NCI-H526 treated with DMSO at 0.1 percent for 48 hours (cell line): ENCODE measurements around the gene ISY1.
"Not testable (repeated sequence)": the region's sequence is repeated elsewhere in the genome, so short reads cannot be mapped to it uniquely, and the experiment has no call there.

Experiments used
- DNase-seq: peaks from one replicate; lab custom pipeline; 2025; lab: John Stamatoyannopoulos, UW

Gene ISY1

GRCh38 chr3:129166579-129167332 is 5.9 kb upstream of the ISY1 start:
- no peak for DNase-seq

- DNase-seq: not testable (repeated sequence)
These were observed 4.7 kb upstream of the ISY1 start for GRCh38 chr3:129165594-129165993.

GRCh38 chr3:129164500-129164899 is 3.6 kb upstream of the ISY1 start:
- DNase-seq: no peak

GRCh38 chr3:129162729-129163579 is 2.1 kb upstream of the ISY1 start:
- DNase-seq: no peak

GRCh38 chr3:129161860-129162271 is 1.0 kb upstream of the ISY1 start:
- peak; percentile 52 for DNase-seq

- no peak for DNase-seq
These were observed 16.1 kb downstream of the ISY1 start for GRCh38 chr3:129144786-129145185.

- DNase-seq: not testable (repeated sequence)
These were observed 19.9 kb downstream of the ISY1 start for GRCh38 chr3:129141011-129141410.

GRCh38 chr3:129139911-129140310 is 21.0 kb downstream of the ISY1 start:
- DNase-seq: no peak

GRCh38 chr3:129136275-129136674 is 24.6 kb downstream of the ISY1 start:
- not testable (repeated sequence) for DNase-seq

GRCh38 chr3:129132097-129132866 is 28.6 kb downstream of the ISY1 start:
- DNase-seq: no peak

- no peak for DNase-seq
These were observed 29.3 kb downstream of the ISY1 start for GRCh38 chr3:129131465-129132088.

- DNase-seq: no peak
These were observed 30.5 kb downstream of the ISY1 start for GRCh38 chr3:129130291-129130813.

- no peak for DNase-seq
These were observed 32.3 kb downstream of the ISY1 start for GRCh38 chr3:129128357-129129155.

- DNase-seq: no peak
These were observed 34.1 kb downstream of the ISY1 start for GRCh38 chr3:129126726-129127280.

GRCh38 chr3:129123314-129124060 is 37.4 kb downstream of the ISY1 start:
- peak; percentile 51 for DNase-seq

- DNase-seq: no peak
These were observed 38.4 kb downstream of the ISY1 start for GRCh38 chr3:129122412-129123011.

- DNase-seq: peak; percentile 87
These were observed 39.0 kb downstream of the ISY1 start, which contains the start of gene RAB43 for GRCh38 chr3:129121792-129122411. RAB43 (minus strand) TSS chr3:129121804; CDS start chr3:129121489, 315 bp downstream.

- DNase-seq: no peak
These were observed 39.7 kb downstream of the ISY1 start for GRCh38 chr3:129121016-129121791.
